Measurements from ENCODE around the gene MCTP2. TPM values are rescaled to one million over a fixed set of nuclear protein-coding genes. Genes with fewer than 3 reads are reported as not detected.

MCTP2 gene
- polyA plus RNA-seq, 3 donors, result 17.2 to 20.0 (median 18.8) TPM

DNA sequence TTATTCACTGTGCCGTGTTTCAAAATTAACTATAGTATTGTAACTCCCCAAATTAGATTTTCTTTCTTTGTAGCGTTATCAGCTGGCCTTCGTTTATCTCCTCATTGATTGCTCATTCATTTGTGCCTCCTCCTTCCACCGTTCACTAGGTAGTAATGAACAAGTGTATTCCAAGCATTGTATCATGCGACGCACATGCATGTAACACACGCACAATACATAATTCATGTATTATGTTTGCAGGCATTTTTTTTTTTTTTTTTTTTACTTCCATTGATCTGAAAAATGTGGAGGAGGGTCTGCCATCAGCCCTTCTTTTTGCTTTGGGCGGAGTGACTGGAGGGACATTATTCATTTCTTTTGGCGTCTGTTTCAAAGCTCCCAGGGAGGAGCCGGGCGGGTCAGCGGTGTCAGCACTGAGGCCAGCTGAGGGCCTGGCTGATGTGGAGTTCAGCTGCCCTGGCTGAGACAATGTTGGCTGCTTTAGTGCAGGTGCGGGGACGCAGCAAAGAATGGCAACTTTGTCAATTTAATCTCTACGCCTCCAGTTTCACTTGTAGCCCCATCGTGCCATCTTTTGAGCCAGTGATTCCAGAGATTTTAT is 107.0 kb downstream of the MCTP2 start:
- DNase-seq (ENCODE audit: low read depth in 3 of 3, low spot score in 2 of 3), result no peak

DNA sequence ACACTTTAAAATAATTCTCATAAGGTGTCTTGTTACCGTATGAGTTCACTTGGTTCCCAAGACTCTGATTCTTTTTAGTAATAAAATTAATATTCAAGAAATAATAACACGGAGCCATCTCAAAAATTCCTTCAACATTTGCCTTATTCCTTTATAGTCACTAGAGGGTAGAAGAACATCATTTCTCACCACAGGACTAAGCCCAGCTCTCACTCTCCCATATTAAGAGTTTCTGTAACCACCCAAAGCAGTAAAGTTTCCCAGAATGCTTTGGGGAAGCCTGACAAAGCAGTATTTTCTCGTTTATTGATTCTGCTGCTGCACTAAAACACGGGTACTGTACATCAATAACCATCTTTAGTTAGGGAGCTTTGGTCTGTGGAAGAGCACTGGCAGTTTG is 114.9 kb downstream of the MCTP2 start:
- DNase-seq (ENCODE audit: low read depth in 3 of 3, low spot score in 2 of 3), result no peak

DNA sequence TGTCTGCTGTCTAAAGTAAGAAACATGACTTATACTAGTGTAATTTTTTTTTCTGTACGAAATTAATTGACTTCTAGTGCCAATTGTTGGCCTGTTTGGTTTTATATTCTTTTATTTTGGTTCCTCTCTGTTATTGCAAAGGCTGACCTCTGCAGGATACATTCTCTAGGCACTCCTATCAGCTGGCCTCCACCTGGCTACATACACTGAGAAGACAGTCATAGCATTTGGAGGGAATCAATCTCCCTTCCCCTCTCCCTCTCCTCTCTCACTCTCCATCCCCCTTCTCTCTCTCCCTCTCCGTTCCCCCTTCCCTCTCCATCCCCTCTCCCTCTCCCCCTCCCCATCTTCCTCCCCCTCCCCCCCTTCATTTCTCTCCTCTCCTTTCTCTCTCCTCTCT is 116.7 kb downstream of the MCTP2 start:
- DNase-seq (ENCODE audit: low read depth in 3 of 3, low spot score in 2 of 3), result no peak

- no peak for DNase-seq (ENCODE audit: low read depth in 3 of 3, low spot score in 2 of 3)
Observed at GRCh38 chr15:94351031-94351535, 119.7 kb downstream of the MCTP2 start.

- no peak for DNase-seq (ENCODE audit: low read depth in 3 of 3, low spot score in 2 of 3)
Observed at GRCh38 chr15:94352636-94353487, 121.5 kb downstream of the MCTP2 start.

- no peak for DNase-seq (ENCODE audit: low read depth in 3 of 3, low spot score in 2 of 3)
Observed at GRCh38 chr15:94353488-94353820, 122.1 kb downstream of the MCTP2 start.

DNA sequence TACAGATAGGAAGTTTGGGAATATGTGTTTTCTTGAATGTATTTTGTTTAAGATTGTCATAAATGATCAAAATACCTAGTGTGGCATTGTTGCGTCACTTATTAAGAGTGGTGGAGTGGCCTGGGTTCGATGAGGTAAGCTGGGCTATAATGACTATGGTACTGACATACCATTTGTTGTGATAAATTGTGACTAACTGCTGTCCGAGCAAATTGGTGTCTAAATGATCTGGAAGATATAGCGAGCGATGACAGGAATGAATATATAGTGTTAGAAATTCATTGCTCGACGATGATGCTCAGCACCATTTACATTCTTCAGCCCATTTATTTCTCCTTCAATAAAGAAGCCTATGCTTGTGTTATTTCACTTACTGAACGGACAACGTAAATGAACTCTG is 123.3 kb downstream of the MCTP2 start:
- DNase-seq (ENCODE audit: low read depth in 3 of 3, low spot score in 2 of 3), result no peak

DNA sequence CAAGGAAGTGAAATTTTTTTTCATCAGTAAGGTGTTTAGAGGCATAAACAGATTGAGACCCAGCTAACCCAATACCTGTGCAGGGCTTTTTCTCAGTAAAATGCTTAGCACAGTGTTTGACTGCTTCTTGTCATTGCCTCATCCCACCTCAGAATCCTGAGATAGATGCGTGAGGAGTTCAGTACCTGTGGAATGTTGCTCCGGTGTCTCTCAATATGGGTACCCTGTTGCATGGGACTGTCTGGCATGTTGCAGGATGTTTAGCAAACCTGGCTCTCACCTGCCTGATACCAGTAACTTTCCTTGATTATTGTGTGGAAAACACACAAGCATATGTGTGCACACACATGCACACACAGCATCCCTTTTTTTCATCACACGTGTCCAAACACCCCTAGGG is 128.4 kb downstream of the MCTP2 start:
- DNase-seq (ENCODE audit: low read depth in 3 of 3, low spot score in 2 of 3), result no peak

DNA sequence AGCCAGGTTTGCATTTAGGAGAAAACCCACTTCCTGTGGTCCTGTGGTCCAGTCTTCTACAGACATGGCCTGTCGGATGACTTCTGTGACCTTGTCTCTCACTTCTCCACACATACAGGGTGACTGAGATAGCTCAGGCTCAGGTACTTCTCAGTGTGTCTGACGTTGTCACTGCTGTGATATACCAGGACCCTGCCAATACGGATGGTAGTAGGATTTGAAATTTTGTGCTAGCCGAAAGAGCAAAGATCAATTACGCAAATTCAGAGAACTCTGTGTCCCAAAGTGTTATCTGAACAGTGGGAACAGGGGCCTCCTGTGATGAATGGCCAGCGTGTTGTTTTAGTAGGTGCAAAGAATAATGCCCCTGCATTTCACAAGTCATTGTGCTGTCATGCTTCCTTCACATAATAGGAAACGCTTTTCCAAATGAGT is 128.9 kb downstream of the MCTP2 start:
- DNase-seq (ENCODE audit: low read depth in 3 of 3, low spot score in 2 of 3), result no peak

GRCh38 chr15:94362385-94363092 is 131.2 kb downstream of the MCTP2 start:
- DNase-seq (ENCODE audit: low read depth in 3 of 3, low spot score in 2 of 3), result no peak

DNA sequence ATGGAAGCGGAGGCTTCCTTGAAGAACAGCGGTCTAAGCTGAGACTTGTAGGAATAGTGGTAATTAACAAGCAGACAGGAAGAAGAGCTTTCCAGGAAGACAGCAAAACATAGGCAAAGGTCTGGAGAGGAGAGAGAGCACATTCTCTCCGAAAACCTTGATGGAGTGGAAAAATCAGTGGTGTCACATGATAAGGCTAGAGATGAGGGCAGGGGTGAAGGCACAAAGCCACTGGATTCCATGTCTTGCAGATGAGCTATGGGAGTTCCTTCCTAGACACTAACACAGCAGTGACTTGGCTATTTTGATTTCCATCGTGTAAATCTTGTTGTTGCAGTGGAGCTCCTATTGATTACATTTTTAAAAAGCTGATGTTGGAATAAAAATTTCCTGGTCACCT is 132.0 kb downstream of the MCTP2 start:
- no peak for DNase-seq (ENCODE audit: low read depth in 3 of 3, low spot score in 2 of 3)

GRCh38 chr15:94366781-94367180 is 135.4 kb downstream of the MCTP2 start:
- no peak for DNase-seq (ENCODE audit: low read depth in 3 of 3, low spot score in 2 of 3)

DNA sequence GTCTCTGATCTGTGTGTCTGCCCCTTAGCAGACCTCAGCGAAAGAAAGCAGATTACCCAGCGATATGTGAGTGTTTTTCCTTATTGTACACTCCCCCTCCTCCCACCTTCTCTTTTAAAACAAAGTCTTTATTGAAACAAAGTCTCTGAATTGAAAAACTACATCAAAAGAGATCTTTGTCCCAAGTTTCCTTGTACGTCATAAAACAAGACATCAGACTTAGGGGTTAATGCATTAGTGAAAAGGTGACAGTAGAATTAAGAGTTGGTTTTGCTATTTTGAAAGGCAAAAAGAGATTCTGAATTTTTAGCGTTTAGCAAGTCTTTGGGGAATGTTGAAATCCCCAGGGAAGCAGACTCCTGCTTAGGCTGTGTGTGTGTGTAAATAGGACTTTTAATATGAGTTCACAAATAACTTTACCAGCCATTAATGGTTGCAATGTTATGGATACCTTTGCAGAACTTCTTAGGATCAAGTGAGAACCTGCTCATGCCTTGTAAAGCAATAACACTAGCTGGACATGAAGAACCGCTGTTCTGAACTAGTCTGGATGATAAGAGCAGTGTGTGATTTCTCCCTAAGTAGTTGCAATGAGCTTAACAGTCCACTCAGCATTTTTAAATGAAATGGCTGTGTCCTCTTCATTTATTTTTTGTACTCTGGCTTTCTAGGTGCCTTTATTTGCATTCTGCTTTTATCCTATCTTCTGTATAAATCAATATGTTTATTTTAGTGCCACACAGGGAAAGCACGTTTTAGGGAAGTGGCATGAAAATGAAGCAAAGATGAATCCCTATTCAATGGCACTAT is 136.6 kb downstream of the MCTP2 start:
- no peak for DNase-seq (ENCODE audit: low read depth in 3 of 3, low spot score in 2 of 3)

DNA sequence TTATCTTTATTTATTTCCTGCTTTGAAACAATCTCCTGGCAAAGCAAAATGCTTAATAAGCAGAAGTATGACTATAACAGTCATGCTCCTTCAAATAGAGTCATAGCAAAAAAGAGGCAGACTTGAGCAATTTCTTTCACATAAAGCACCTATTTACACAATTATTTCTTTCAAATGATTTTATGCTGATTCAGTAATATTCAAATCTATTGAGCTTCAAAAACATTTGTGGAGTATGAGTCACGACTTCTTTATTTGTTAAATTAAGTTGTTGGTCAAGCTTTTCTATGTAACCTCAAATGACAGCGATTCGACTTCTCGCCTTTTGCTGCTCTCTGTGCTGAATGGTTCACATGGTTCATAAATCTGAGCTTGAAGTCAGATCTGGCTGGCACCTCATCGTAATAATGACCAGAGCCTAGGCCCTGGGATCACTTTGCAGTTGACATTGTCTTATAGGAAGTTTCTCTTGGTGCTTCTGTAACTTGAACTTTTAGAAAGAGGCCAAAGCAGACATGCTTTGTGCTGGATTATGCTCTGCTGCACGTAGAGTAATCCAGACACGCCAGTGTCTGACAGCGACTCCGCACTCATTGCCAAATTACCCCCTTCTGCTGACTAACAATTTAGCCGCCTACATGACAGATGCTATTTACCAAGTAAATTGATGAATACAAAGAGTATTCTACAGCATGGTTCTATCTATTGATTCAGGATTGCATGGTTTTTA is 139.0 kb downstream of the MCTP2 start:
- no peak for DNase-seq (ENCODE audit: low read depth in 3 of 3, low spot score in 2 of 3)

GRCh38 chr15:94370936-94371285 is 139.6 kb downstream of the MCTP2 start:
- DNase-seq (ENCODE audit: low read depth in 3 of 3, low spot score in 2 of 3), result no peak

DNA sequence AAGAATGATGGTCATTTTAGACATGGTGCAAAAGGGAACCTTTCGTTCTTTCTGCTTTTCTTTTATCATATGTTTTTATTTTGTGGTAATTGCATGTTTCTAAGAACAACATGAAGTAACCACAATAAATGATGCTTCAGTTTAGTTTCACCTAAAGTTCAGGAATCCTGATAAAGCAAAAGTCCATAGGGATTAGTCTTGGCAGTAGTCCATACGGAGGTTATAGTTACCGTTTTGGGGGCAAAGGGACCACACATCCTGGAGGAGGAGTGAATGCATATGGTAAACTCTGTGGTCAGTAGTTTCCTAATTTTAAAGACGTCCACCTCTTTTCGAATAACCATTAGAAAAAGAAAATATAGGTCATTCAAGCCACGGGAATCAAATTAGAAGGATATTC is 141.5 kb downstream of the MCTP2 start:
- no peak for DNase-seq (ENCODE audit: low read depth in 3 of 3, low spot score in 2 of 3)

DNA sequence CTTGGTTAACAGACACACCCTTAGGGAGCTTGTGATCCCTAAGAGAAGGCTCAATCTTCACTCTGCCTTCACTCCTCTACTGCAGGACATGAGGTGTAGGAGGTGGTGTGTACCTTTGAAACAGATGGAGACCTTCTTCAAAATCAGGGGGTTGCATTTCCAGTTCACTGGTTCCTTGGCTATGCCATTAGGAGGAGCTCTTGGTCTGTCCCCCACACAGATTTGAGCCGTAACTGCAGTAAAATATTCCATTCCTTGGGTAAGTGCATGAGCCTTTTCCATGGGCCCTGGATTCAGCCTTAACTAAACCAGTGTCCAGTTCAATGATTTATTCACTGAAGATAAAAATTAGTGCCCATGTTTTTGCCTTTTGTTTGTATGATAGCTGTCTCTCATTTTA is 144.6 kb downstream of the MCTP2 start:
- DNase-seq (ENCODE audit: low read depth in 3 of 3, low spot score in 2 of 3), result no peak

DNA sequence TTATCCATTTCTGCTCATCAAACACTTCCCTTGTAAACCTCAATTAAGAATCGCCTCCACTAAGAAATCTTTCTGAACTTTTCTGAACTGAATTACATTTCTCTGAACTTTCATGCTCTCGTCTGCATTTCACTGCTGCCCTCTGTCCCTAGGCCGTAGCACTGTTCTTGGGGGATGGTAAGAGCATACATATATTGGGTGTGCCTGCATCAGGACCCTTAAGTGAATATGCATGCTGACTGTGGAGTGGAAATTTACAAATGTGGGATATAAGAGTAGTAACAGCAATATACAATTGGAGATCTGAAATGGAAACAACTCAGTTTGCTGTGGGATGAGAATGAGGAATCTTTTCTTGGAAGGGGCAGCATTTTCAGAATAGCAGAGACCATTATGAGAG is 148.6 kb downstream of the MCTP2 start:
- no peak for DNase-seq (ENCODE audit: low read depth in 3 of 3, low spot score in 2 of 3)

- DNase-seq (ENCODE audit: low read depth in 3 of 3, low spot score in 2 of 3), result no peak
Observed at GRCh38 chr15:94380798-94381197, 149.4 kb downstream of the MCTP2 start.

GRCh38 chr15:94381384-94381783 is 150.0 kb downstream of the MCTP2 start:
- DNase-seq (ENCODE audit: low read depth in 3 of 3, low spot score in 2 of 3), result no peak

All from right renal cortex interstitium (tissue), 3 donors.